ENCODE results near the gene IKBKG. TPM values are rescaled to one million over a fixed set of nuclear protein-coding genes. Genes with fewer than 3 reads are reported as not detected.

IKBKG gene
- total RNA-seq, 1 donor from 2014 or later, result 40.7 TPM

DNA sequence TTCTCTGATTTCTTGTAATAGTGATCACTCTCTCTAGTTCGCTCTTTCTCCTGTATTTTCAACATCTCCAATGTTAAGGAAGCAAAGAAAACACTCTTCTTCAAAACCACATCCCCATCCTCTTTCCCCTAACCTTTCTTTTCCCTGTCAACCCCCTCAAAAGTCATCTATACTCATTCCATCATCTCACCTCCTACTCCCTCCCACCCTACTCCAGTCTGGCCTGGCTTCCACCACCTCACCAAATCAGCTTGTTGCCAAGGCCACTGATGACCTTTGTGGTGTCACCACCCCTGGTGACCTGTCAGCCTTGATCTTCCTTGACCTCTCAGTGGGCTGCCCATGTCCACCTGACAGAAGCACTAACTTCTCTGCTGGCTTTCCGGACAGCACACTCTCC is 33.7 kb upstream of the IKBKG start:
- peaks cover 23% of the 10 kb centered on the region for H3K36me3 Mint-ChIP-seq (ENCODE audit: low read depth)
- H3K27ac Mint-ChIP-seq, result peak overlapping the region; percentile 84
- H3K4me1 Mint-ChIP-seq (ENCODE audit: low read depth), result peaks cover 34% of the 10 kb centered on the region
- intact Hi-C loops (cut with micrococcal nuclease), result loop anchor here (10.0 kb wide), 1 partner anchor 539 kb away; the partner anchor contains the start of genes HCFC1 and TMEM187
- no peaks in the 10 kb centered on the region for H3K9me3 Mint-ChIP-seq
- H3K4me3 Mint-ChIP-seq, result peak overlapping the region; percentile 75
- H3K27me3 Mint-ChIP-seq (ENCODE audit: insufficient read depth), result no peaks in the 10 kb centered on the region
- DNase-seq (ENCODE audit: low spot score), result no peak

DNA sequence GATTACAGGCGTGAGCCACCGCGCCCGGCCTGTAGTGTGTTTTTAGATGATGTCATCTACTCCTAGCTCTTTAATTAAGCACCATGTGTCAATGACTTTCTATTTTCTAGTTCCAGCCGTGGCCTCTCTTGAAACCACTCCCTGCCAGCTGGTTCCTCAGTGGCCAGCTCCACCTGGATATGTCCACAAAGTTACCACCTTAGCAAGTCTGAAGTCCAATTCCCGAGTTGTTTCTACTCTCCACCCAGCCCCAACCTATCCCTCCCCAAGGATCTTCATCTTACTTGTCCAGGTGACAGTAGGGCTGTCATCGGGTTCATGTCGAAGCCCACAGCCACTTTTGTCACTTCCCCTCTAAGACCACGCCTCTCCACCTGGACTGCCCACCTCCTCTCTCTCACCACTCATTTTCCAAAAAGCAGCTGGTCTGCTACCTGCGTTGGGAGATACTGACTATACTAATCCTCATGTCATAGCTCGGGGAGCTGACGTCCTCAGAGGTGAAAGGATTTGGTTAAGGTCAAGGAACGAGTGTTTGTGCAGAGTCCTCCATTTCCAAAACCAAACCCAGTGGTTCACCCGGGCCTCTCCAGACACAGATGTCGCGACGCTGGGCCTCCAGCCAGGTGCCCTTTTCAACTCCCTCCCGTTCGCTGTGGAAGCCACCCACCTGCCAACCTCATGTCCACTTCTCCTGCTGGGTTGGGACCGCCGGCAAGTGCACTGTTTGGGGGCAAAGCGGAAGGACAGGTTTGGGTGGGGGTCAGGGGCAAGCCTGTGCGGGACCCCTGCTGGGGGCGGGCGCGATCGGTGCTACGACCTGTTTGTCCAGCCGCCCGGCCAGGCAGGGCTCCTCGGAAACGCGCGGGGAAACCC is 32.1 kb upstream of the IKBKG start:
- intact Hi-C loops (cut with micrococcal nuclease), result loop anchor here (10.0 kb wide), 1 partner anchor 541 kb away; the partner anchor contains the start of genes HCFC1 and TMEM187
- Mint-ChIP-seq H3K4me3 (peak overlapping the region; percentile 81), H3K4me1 (ENCODE audit: low read depth) (peaks cover 34% of the 10 kb centered on the region), H3K9me3 (no peaks in the 10 kb centered on the region), H3K27ac (peak overlapping the region; percentile 51), H3K36me3 (ENCODE audit: low read depth) (peaks cover 10% of the 10 kb centered on the region), H3K27me3 (ENCODE audit: insufficient read depth) (no peaks in the 10 kb centered on the region)
- DNase-seq (ENCODE audit: low spot score), result peak; percentile 4

DNA sequence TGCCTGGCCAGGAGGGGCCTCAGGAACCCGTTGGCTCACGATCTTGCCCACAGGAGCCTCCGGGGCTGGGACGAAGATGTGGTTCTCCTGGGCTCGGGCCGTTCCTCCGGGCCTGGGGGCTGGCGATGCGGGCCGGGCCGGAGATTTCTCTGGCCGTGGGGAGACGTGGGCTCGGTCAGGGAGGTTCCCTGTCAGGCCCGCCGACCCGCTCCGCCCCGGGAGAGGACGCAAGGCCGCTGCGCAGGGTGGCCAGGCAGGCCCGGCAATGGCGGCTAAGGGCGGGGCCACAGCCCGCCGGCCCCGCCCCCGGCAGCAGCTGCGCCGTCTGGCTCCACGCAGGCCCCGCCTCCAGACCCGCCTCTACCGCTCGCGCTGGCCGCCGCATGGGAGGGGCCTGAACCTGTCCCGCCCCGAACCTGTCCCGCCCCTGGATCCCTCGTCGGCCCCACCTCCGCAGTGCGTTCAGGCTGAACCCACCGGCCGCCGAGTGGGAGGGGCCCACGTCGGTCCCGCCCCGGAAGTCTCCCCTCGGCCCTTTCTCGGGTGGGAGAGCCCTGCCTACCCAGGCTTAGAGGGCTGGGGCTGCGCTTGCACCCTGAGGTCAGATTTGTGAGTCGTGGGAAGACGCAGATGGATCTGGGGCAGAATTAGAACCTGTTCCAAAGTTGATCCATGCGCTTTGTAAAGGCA is 31.3 kb upstream of the IKBKG start, which contains the start of gene FAM3A:
Gene FAM3A, minus strand, starts transcription at position 267 of the 690 bp plus-strand sequence. CDS start 460 bp downstream, outside the sequence.
- Mint-ChIP-seq H3K36me3 (ENCODE audit: low read depth) (peaks cover 6% of the 10 kb centered on the region), H3K4me3 (peak within 1 kb of the TSS; percentile 87), H3K27me3 (ENCODE audit: insufficient read depth) (no peaks in the 10 kb centered on the region), H3K9me3 (no peaks in the 10 kb centered on the region), H3K27ac (peak within 1 kb of the TSS; percentile 91), H3K4me1 (ENCODE audit: low read depth) (peaks cover 28% of the 10 kb centered on the region)
- peak; percentile 87 for DNase-seq (ENCODE audit: low spot score)
- intact Hi-C loops (cut with micrococcal nuclease), result loop anchor here (1.0 to 10.0 kb wide), 6 partner anchors 26 to 541 kb away; partner anchors contain the start of genes ATP6AP1, HCFC1, IKBKG and LAGE3

DNA sequence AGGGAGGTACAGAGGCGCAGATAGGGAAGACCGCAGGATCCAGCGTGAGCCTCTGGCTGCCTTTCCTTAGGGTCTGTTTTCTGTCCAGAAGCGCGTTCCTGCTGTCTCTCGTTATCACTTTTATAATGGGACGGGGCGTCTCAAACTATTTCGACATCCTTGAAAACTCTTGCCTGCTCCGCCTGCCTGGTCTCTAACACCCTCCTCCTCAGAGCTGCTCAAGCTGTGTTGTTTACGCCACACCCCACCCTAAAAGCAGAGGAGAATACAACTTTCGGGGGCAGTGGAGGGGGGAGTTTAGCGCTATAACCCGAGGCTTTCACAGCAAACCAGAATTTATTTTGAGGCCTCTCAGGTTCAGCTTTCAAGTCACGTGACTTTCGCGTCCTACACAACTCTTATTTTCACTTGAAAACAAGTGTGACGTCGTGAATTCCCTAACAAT is 30.7 kb upstream of the IKBKG start:
- H3K9me3 Mint-ChIP-seq, result no peaks in the 10 kb centered on the region
- intact Hi-C loops (cut with micrococcal nuclease), result loop anchor here (1.0 to 10.0 kb wide), 6 partner anchors 26 to 542 kb away; partner anchors contain the start of genes ATP6AP1, HCFC1, IKBKG and LAGE3
- H3K27me3 Mint-ChIP-seq (ENCODE audit: insufficient read depth), result no peaks in the 10 kb centered on the region
- peak overlapping the region; percentile 91 for H3K27ac Mint-ChIP-seq
- H3K36me3 Mint-ChIP-seq (ENCODE audit: low read depth), result peaks cover 5% of the 10 kb centered on the region
- H3K4me1 Mint-ChIP-seq (ENCODE audit: low read depth), result peaks cover 23% of the 10 kb centered on the region
- DNase-seq (ENCODE audit: low spot score), result no peak
- H3K4me3 Mint-ChIP-seq, result peak overlapping the region; percentile 87

DNA sequence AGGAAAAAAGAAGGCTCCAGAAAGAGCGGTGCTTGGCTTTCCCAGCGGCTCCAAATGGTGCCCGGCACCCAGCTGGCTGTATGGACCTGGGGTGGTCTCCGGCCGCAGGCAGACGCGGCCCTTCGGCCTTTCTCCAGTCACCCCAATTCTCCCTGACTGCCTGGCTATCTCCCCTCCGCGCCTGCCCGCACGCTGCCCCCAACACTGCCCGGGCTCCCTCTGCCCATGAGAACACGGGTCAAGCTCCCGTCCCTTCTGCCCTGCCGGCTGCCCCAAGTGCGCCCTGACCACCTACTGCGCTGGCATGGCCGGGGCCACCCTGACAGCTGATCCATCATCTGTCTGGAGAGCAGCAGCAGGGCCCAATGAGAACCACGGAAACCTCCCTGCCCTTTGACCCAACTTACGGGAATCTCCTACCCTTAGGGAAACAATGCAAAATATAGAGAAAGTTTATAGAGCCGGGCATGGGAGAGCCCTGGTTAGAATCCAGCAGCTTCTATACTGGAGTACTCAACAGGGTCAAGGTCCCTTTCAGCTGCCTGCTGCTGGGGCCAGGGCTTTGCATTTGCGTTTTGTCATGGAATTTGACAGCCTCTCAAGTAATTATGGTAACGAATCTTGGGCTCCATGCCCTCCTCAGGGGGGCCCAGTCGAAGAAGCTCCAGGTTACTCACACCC is 30.2 kb upstream of the IKBKG start:
- H3K27ac Mint-ChIP-seq, result no peak overlapping the region
- peak overlapping the region; percentile 87 for H3K4me3 Mint-ChIP-seq
- intact Hi-C loops (cut with micrococcal nuclease), result loop anchor here (2.0 to 10.0 kb wide), 2 partner anchors 88 to 542 kb away; partner anchors contain the start of genes ATP6AP1, HCFC1 and TMEM187
- peaks cover 20% of the 10 kb centered on the region for H3K4me1 Mint-ChIP-seq (ENCODE audit: low read depth)
- no peaks in the 10 kb centered on the region for H3K27me3 Mint-ChIP-seq (ENCODE audit: insufficient read depth)
- peaks cover 5% of the 10 kb centered on the region for H3K36me3 Mint-ChIP-seq (ENCODE audit: low read depth)
- DNase-seq (ENCODE audit: low spot score), result no peak
- H3K9me3 Mint-ChIP-seq, result no peaks in the 10 kb centered on the region

DNA sequence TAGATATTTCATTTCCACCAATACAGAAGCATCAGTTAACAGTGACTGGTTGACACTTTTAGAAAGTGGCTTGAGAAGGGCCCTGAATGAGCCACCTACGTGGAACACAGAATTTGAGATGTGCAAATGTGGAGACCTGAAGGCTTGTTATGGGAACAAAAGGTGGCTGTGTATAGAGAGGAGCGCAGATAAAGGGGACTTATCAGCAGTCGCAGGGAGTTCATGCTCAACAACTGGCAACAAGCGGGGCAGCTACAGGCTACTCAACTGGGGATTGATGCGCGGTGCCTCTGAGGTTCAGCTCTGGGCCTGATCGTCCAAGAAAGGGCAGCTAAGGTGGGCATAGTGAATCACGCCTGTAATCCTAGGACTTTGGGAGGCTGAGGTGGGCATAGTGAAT is 28.0 kb upstream of the IKBKG start:
- no peak overlapping the region for H3K4me3 Mint-ChIP-seq
- no peaks in the 10 kb centered on the region for H3K27me3 Mint-ChIP-seq (ENCODE audit: insufficient read depth)
- intact Hi-C loops (cut with micrococcal nuclease), result loop anchor here (10.0 kb wide), 1 partner anchor 545 kb away; the partner anchor contains the start of genes HCFC1 and TMEM187
- no peaks in the 10 kb centered on the region for H3K9me3 Mint-ChIP-seq
- H3K36me3 Mint-ChIP-seq (ENCODE audit: low read depth), result no peaks in the 10 kb centered on the region
- DNase-seq (ENCODE audit: low spot score), result no peak
- H3K4me1 Mint-ChIP-seq (ENCODE audit: low read depth), result peaks cover 12% of the 10 kb centered on the region
- no peak overlapping the region for H3K27ac Mint-ChIP-seq

DNA sequence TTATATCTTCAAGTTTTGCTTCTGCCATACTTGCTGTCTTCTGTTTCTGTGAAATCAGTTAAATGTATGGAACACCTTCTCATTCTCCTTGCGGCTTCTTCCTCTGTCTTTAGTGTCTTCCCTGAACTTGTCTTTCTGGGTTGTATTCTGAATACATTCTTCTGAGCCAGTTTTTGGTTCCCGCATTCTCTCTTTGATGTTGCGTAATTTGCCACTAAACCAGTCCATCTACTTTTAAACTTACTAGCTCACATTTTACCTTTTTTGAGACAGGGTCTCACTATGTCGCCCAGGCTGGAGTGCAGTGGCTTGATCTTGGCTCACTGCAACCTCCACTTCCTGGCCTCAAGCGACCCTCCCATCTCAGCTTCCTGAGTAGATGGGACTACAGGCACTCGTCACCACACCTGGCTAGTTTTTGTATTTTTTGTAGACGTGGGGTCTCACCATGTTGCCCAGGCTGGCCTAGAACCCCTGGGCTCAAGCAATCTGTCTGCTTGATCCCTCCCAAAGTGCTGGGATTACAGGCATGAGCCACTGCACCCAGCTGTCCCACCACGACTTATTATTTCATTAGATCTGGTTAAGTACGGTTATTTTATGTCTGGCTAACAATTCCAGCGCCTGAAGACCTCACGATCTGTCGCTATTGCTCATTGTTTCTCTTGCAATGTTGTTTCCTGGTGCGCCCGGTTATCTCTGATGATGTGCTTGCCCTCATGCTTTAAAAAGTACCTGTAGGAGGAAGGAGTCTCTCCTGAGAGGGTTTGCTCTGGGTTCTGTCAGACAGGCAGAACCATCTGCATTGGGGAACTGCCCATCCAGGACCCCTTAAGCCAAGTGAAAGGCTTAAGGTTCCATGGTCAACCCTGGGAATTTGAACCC is 21.6 kb upstream of the IKBKG start:
- Mint-ChIP-seq H3K27me3 (ENCODE audit: insufficient read depth) (no peaks in the 10 kb centered on the region), H3K9me3 (no peaks in the 10 kb centered on the region), H3K27ac (no peak overlapping the region), H3K4me3 (no peak overlapping the region), H3K36me3 (ENCODE audit: low read depth) (peaks cover under 1% of the 10 kb centered on the region), H3K4me1 (ENCODE audit: low read depth) (peaks cover 18% of the 10 kb centered on the region)
- intact Hi-C loops (cut with micrococcal nuclease), result no loop called here
- no peak for DNase-seq (ENCODE audit: low spot score)

DNA sequence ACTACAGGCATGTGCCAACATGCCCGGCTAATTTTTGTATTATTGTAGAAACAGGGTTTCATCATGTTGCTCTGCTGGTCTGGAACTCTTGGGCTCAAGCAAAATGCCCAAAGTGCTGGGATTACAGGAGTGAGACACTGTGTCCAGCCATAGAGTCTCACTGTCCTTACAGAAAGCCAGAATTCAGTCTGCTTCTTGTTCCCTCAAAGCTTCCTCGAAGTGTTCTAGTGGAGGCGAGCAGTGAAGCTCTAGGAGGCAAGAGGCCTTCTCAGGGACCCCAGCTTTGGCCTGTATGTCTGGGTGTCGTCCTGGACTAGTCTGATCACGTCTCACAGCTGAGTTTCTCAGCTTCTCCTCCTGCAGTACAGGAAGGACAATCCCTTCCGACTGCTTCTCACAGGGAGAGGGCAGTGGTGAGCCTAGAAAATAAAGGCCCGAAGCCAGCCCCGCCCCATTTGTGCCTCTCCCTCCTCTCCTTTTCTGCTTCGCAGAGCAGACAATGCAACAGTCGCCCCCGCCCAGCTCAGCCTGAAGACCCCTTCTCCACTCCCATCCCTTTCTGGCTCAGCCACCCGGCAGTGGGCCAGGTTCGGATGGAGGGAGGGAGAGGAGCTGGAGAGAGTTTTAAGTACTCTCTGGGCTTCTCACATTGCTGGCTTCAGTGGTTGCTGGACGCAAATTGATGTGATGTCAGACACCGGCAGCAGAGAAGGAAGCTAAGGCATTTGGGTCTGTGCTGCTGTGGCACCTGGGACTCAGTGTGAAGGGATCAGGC is 20.3 kb upstream of the IKBKG start:
- intact Hi-C loops (cut with micrococcal nuclease), result no loop called here
- Mint-ChIP-seq H3K27me3 (ENCODE audit: insufficient read depth) (no peaks in the 10 kb centered on the region), H3K36me3 (ENCODE audit: low read depth) (peaks cover 5% of the 10 kb centered on the region), H3K27ac (peak overlapping the region; percentile 47), H3K9me3 (no peaks in the 10 kb centered on the region), H3K4me3 (peak overlapping the region; percentile 21), H3K4me1 (ENCODE audit: low read depth) (peaks cover 18% of the 10 kb centered on the region)
- peak; percentile 51 for DNase-seq (ENCODE audit: low spot score)

DNA sequence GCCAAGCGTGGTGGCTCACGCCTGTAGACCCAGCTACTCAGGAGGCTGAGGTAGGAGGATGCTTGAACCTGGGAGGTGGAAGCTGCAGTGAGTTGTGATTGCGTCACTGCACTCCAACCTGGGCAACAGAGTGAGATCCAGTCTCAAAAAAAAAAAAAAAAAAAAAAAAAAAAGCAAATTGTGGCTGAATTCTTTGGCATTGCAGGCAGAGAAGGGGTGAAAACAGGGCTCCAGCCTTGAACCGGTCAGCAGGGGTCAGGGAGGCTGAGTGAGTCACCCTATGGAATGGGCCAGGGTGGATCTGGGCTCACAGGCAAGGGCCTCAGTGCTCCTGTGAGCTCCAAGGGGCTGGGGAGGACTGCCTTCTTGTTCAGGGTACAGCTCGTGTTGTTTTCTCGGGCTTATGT is 18.2 kb upstream of the IKBKG start:
- no peak for DNase-seq (ENCODE audit: low spot score)
- intact Hi-C loops (cut with micrococcal nuclease), result no loop called here
- Mint-ChIP-seq H3K4me3 (no peak overlapping the region), H3K27me3 (ENCODE audit: insufficient read depth) (no peaks in the 10 kb centered on the region), H3K9me3 (no peaks in the 10 kb centered on the region), H3K4me1 (ENCODE audit: low read depth) (peaks cover 18% of the 10 kb centered on the region), H3K27ac (no peak overlapping the region), H3K36me3 (ENCODE audit: low read depth) (peaks cover 5% of the 10 kb centered on the region)

DNA sequence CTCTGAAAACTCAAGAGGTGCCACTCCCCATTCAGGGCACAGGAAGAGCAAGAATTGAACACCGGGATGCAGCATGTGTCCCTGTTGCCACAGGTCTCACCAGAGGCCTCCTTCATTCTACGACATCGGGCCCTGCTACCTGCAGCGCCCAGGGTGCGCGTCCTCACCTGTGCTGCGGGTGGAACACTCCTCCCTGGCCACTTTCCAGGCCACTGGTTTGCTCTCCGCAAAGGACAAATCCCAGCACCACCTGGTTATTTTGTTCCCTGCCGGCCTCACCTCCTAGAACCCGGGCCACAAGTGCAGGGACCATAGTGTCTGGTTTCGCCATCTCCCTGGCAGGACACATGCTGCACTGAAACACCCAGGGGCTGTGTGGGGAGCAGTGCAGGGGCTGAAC is 17.1 kb upstream of the IKBKG start:
- H3K27ac Mint-ChIP-seq, result no peak overlapping the region
- intact Hi-C loops (cut with micrococcal nuclease), result loop anchor here (5.0 kb wide), 2 partner anchors 38 to 133 kb away; partner anchors contain the start of genes RPL10 and SLC10A3

DNA sequence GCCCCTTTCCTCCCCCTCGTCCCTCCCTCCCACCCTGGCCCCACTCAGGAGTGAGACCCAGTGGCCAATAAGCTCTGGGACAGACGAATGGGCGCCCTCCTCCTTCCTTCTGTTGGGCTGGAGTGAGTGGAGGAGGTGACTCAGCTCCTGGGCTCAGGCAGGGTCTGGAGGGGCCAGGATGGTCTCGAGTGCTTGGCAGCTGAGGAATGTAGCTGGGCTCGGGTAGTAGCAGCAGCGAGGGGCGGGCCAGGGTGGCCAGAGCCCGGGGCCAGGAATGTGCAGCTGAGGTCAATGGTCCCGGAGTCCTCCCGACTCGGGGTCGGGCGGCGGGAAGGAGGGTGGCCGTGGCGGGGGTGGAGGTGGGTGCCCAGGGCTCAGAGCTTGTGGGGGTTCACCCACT is 15.8 kb upstream of the IKBKG start:
- Mint-ChIP-seq H3K4me3 (no peak overlapping the region), H3K27ac (no peak overlapping the region), H3K9me3 (no peaks in the 10 kb centered on the region), H3K36me3 (ENCODE audit: low read depth) (peaks cover 7% of the 10 kb centered on the region), H3K27me3 (ENCODE audit: insufficient read depth) (no peaks in the 10 kb centered on the region), H3K4me1 (ENCODE audit: low read depth) (peaks cover 14% of the 10 kb centered on the region)
- intact Hi-C loops (cut with micrococcal nuclease), result loop anchor here (5.0 kb wide), 2 partner anchors 39 to 134 kb away; partner anchors contain the start of genes RPL10 and SLC10A3
- DNase-seq (ENCODE audit: low spot score), result no peak

More for the DNA sequence above, 17.1 kb upstream of the IKBKG start:
- no peaks in the 10 kb centered on the region for H3K27me3 Mint-ChIP-seq (ENCODE audit: insufficient read depth)
- peaks cover 7% of the 10 kb centered on the region for H3K36me3 Mint-ChIP-seq (ENCODE audit: low read depth)
- no peak for DNase-seq (ENCODE audit: low spot score)
- peaks cover 24% of the 10 kb centered on the region for H3K4me1 Mint-ChIP-seq (ENCODE audit: low read depth)
- H3K9me3 Mint-ChIP-seq, result no peaks in the 10 kb centered on the region
- H3K4me3 Mint-ChIP-seq, result no peak overlapping the region
